ENCODE data around the gene PRELP. TPM values are rescaled to one million over a fixed set of nuclear protein-coding genes. Genes with fewer than 3 reads are reported as not detected.

The PRELP gene
- total RNA-seq, 1 experiment from 2014 or later = not detected

DNA sequence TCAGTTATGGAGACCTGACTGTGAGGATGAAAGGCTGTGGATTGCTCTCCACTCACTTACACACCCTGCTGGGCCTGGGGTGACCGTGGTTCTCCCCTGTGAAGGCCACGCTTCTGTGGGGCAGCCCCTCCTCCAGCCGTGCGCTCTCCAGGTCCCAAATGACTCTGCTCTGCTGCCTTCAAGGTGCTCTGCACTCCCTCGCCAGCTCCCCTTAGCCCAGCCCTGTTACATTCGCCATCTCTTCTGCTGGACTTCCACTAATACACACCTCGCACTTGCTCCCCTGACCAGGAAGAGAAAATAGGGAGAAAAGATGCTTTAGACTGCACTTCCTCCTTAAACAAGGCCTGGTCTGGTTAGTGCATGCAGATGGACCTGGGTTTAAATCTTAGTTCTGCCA is 42.9 kb downstream of the PRELP start:
- Histone ChIP-seq H3K27ac (ENCODE audit: low read length) (no peak overlapping the region), H3K4me3 (ENCODE audit: low read depth in 2 of 2, low read length in 2 of 2) (no peak overlapping the region), H3K9me3 (ENCODE audit: control insufficient read depth, insufficient read depth, low read depth, low read length) (no peaks in the 10 kb centered on the region), H3K4me1 (ENCODE audit: control insufficient read depth, insufficient read depth, low read length) (peaks cover 1% of the 10 kb centered on the region; the same call in 1 of the 2 replicates), H3K27me3 (ENCODE audit: control insufficient read depth, insufficient read depth, low read length) (no peaks in the 10 kb centered on the region), H3K36me3 (ENCODE audit: control insufficient read depth, insufficient read depth, low read length) (no peaks in the 10 kb centered on the region)
- in situ Hi-C loops (cut with HindIII; ENCODE audit: low pct_unique_long_range_greater_than_20kb, low sequenced_read_pairs) = no loop called here
- TF ChIP-seq, protein P1, sequence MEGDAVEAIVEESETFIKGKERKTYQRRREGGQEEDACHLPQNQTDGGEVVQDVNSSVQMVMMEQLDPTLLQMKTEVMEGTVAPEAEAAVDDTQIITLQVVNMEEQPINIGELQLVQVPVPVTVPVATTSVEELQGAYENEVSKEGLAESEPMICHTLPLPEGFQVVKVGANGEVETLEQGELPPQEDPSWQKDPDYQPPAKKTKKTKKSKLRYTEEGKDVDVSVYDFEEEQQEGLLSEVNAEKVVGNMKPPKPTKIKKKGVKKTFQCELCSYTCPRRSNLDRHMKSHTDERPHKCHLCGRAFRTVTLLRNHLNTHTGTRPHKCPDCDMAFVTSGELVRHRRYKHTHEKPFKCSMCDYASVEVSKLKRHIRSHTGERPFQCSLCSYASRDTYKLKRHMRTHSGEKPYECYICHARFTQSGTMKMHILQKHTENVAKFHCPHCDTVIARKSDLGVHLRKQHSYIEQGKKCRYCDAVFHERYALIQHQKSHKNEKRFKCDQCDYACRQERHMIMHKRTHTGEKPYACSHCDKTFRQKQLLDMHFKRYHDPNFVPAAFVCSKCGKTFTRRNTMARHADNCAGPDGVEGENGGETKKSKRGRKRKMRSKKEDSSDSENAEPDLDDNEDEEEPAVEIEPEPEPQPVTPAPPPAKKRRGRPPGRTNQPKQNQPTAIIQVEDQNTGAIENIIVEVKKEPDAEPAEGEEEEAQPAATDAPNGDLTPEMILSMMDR (IDR thresholded peaks at IDR 0.05) = no peak
- TF ChIP-seq POLR2AphosphoS5 (IDR thresholded peaks at IDR 0.05; ENCODE audit: low read depth, low read length) = no peak
- no peak for TF ChIP-seq SIN3A (IDR thresholded peaks at IDR 0.05; ENCODE audit: borderline replicate concordance, insufficient read depth, low read depth, low read length)
- TF ChIP-seq TCF7L2 (IDR thresholded peaks at IDR 0.05; ENCODE audit: low read depth, low read length) = no peak
- TF ChIP-seq, protein P2, sequence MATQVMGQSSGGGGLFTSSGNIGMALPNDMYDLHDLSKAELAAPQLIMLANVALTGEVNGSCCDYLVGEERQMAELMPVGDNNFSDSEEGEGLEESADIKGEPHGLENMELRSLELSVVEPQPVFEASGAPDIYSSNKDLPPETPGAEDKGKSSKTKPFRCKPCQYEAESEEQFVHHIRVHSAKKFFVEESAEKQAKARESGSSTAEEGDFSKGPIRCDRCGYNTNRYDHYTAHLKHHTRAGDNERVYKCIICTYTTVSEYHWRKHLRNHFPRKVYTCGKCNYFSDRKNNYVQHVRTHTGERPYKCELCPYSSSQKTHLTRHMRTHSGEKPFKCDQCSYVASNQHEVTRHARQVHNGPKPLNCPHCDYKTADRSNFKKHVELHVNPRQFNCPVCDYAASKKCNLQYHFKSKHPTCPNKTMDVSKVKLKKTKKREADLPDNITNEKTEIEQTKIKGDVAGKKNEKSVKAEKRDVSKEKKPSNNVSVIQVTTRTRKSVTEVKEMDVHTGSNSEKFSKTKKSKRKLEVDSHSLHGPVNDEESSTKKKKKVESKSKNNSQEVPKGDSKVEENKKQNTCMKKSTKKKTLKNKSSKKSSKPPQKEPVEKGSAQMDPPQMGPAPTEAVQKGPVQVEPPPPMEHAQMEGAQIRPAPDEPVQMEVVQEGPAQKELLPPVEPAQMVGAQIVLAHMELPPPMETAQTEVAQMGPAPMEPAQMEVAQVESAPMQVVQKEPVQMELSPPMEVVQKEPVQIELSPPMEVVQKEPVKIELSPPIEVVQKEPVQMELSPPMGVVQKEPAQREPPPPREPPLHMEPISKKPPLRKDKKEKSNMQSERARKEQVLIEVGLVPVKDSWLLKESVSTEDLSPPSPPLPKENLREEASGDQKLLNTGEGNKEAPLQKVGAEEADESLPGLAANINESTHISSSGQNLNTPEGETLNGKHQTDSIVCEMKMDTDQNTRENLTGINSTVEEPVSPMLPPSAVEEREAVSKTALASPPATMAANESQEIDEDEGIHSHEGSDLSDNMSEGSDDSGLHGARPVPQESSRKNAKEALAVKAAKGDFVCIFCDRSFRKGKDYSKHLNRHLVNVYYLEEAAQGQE (IDR thresholded peaks at IDR 0.05; ENCODE audit: insufficient read depth in 1 of 2, low read depth in 2 of 2, low read length in 1 of 2) = no peak
- POLR2A ChIA-PET = no interaction called here
- CTCF ChIA-PET = interaction anchor here (0.5 kb wide), 1 partner anchor 119 kb away, joined by 4 read pairs; no protein-coding TSS in a partner anchor
- DNase-seq (ENCODE audit: low read depth, low spot score) = no peak
- no peak for ATAC-seq
- intact Hi-C loops (cut with micrococcal nuclease; ENCODE audit: unreplicated experiment) = loop anchor here (10.0 kb wide), 1 partner anchor 106 kb away; the partner anchor contains the start of gene ATP2B4
- no TSS peak for BruUV-seq (replicated peaks)

DNA sequence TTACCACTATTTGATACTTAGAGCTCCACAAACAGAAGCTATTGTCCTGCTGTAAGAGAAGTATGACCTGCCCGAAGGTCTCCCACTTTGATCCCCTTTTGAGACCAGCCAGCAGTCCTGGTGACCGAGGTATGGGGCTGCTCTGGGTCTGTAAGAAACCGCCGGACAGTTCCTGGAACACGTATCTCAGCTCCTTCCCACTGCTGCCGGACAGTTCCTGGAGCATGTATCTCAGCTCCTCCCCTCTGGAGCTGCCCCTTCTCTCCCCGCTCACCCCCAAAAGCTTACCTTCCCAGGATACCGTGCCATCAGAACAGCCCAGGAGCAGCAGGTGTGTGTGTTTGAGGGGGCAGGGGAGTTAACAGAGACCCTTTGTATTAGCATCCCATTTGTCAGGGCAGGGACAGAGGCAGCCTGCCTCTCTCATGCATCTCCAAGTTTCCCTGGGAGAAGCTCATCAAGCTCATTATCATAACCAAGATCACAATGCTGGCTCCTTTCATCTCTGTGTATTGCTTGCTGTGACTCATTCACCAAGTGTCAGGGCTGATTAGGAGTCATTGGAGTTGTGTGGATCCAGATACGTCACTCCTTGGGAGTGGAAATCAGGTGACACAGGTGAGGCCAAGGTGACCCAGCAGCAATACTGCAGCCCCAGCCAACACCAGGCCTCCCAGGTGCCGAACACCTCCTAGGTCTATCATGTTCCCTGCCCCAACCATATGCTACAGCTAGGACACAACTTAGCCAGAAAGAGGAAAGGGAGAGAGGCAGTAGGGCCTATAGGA is 43.6 kb downstream of the PRELP start:
- H3K4me1 ChIP-seq (ENCODE audit: control insufficient read depth, insufficient read depth, low read length) = no peaks in the 10 kb centered on the region; the same call in 1 of the 2 replicates
- H3K4me3 ChIP-seq (ENCODE audit: low read depth in 2 of 2, low read length in 2 of 2) = no peak overlapping the region
- no peaks in the 10 kb centered on the region for H3K9me3 ChIP-seq (ENCODE audit: control insufficient read depth, insufficient read depth, low read depth, low read length)
- DNase-seq (ENCODE audit: low read depth, low spot score) (no peak), ATAC-seq (no peak)
- TF ChIP-seq SIN3A (IDR thresholded peaks at IDR 0.05; ENCODE audit: borderline replicate concordance, insufficient read depth, low read depth, low read length) = no peak
- TF ChIP-seq, protein P1 (IDR thresholded peaks at IDR 0.05) = no peak
- TF ChIP-seq POLR2AphosphoS5 (IDR thresholded peaks at IDR 0.05; ENCODE audit: low read depth, low read length) = no peak
- ChIA-PET CTCF (no interaction called here), POLR2A (no interaction called here)
- H3K27me3 ChIP-seq (ENCODE audit: control insufficient read depth, insufficient read depth, low read length) = no peaks in the 10 kb centered on the region
- H3K36me3 ChIP-seq (ENCODE audit: control insufficient read depth, insufficient read depth, low read length) = no peaks in the 10 kb centered on the region
- no TSS peak for BruUV-seq (replicated peaks)
- in situ Hi-C loops (cut with HindIII; ENCODE audit: low pct_unique_long_range_greater_than_20kb, low sequenced_read_pairs) (no loop called here), intact Hi-C loops (cut with micrococcal nuclease; ENCODE audit: unreplicated experiment) (loop anchor here (10.0 kb wide), 1 partner anchor 106 kb away; the partner anchor contains the start of gene ATP2B4)
- H3K27ac ChIP-seq (ENCODE audit: low read length) = no peak overlapping the region
